ENCODE measurements around the gene NLRX1.

NLRX1 gene

GRCh38 chr11:119185981-119186634 is 17.6 kb downstream of the NLRX1 start:
- Histone ChIP-seq H4K8ac (ENCODE audit: low read length) (no peak overlapping the region), H2BK15ac (ENCODE audit: low read depth, poor library complexity, severe bottlenecking) (no peak overlapping the region), H3K79me1 (replicated peaks; ENCODE audit: low read length, poor library complexity, severe bottlenecking) (no peaks in the 10 kb centered on the region), H3K27me3 (ENCODE audit: control insufficient read depth in 1 of 2, insufficient read depth in 1 of 2, low read length in 2 of 2) (peaks cover 11 to 41% of the 10 kb centered on the region in 2 experiments), H4K91ac (ENCODE audit: low read length) (no peak overlapping the region), H3K4me2 (ENCODE audit: low read length, poor library complexity, severe bottlenecking) (no peak overlapping the region), H2BK120ac (ENCODE audit: low read depth, low read length) (no peak overlapping the region), H2AFZ (ENCODE audit: low read depth, low read length) (no peak overlapping the region), H2BK5ac (ENCODE audit: low read depth, low read length, poor library complexity, severe bottlenecking) (no peak overlapping the region), H3K23ac (ENCODE audit: low read length in 2 of 2) (no peak overlapping the region), H3K4me1 (ENCODE audit: control insufficient read depth, insufficient read depth, low read depth, low read length) (no peaks in the 10 kb centered on the region), H3K27ac (ENCODE audit: low read length, poor library complexity, severe bottlenecking) (no peak overlapping the region), H2BK12ac (ENCODE audit: low read length in 2 of 2) (no peak overlapping the region), H3K4me3 (ENCODE audit: insufficient read depth in 1 of 2, low read depth in 1 of 2, low read length in 2 of 2) (no peak overlapping the region), H3K9me3 (ENCODE audit: control insufficient read depth, low read length) (no peaks in the 10 kb centered on the region), H3K4ac (ENCODE audit: low read depth in 1 of 2, low read length in 2 of 2) (no peak overlapping the region), H3K18ac (ENCODE audit: low read depth in 1 of 2, low read length in 2 of 2) (no peak overlapping the region), H3K14ac (ENCODE audit: low read length in 2 of 2) (no peak overlapping the region), H2AK5ac (ENCODE audit: low read length, severe bottlenecking) (no peak overlapping the region), H3K36me3 (ENCODE audit: control insufficient read depth in 1 of 2, insufficient read depth in 2 of 2, low read depth in 1 of 2, low read length in 2 of 2) (peaks cover 15 to 23% of the 10 kb centered on the region in 2 experiments), H3K9ac (ENCODE audit: low read length) (no peak overlapping the region)
- 83% methylated on average over 15 of the region's 15 CpGs for WGBS
- no peak for DNase-seq

GRCh38 chr11:119187123-119187892 is 18.8 kb downstream of the NLRX1 start:
- no peak overlapping the region for H2BK15ac ChIP-seq (ENCODE audit: low read depth, poor library complexity, severe bottlenecking)
- H3K4me1 ChIP-seq (ENCODE audit: control insufficient read depth, insufficient read depth, low read depth, low read length), result no peaks in the 10 kb centered on the region
- no peak overlapping the region for H2AFZ ChIP-seq (ENCODE audit: low read depth, low read length)
- H2BK12ac ChIP-seq (ENCODE audit: low read length in 2 of 2), result no peak overlapping the region
- H3K27ac ChIP-seq (ENCODE audit: low read length, poor library complexity, severe bottlenecking), result no peak overlapping the region
- no peak overlapping the region for H3K4me2 ChIP-seq (ENCODE audit: low read length, poor library complexity, severe bottlenecking)
- no peak overlapping the region for H2AK5ac ChIP-seq (ENCODE audit: low read length, severe bottlenecking)
- WGBS, result 93% methylated on average over 17 of the region's 21 CpGs
- H3K27me3 ChIP-seq (ENCODE audit: control insufficient read depth in 1 of 2, insufficient read depth in 1 of 2, low read length in 2 of 2), result peaks cover 11 to 41% of the 10 kb centered on the region in 2 experiments
- no peak overlapping the region for H2BK120ac ChIP-seq (ENCODE audit: low read depth, low read length)
- DNase-seq, result no peak
- no peak overlapping the region for H3K4ac ChIP-seq (ENCODE audit: low read depth in 1 of 2, low read length in 2 of 2)
- no peak overlapping the region for H4K91ac ChIP-seq (ENCODE audit: low read length)
- H3K14ac ChIP-seq (ENCODE audit: low read length in 2 of 2), result no peak overlapping the region
- H3K9me3 ChIP-seq (ENCODE audit: control insufficient read depth, low read length), result no peaks in the 10 kb centered on the region
- no peak overlapping the region for H4K8ac ChIP-seq (ENCODE audit: low read length)
- no peak overlapping the region for H3K18ac ChIP-seq (ENCODE audit: low read depth in 1 of 2, low read length in 2 of 2)
- no peak overlapping the region for H3K4me3 ChIP-seq (ENCODE audit: insufficient read depth in 1 of 2, low read depth in 1 of 2, low read length in 2 of 2)
- no peak overlapping the region for H2BK5ac ChIP-seq (ENCODE audit: low read depth, low read length, poor library complexity, severe bottlenecking)
- no peak overlapping the region for H3K23ac ChIP-seq (ENCODE audit: low read length in 2 of 2)
- H3K36me3 ChIP-seq (ENCODE audit: control insufficient read depth in 1 of 2, insufficient read depth in 2 of 2, low read depth in 1 of 2, low read length in 2 of 2), result peaks cover 7 to 13% of the 10 kb centered on the region in 2 experiments
- no peaks in the 10 kb centered on the region for H3K79me1 ChIP-seq (replicated peaks; ENCODE audit: low read length, poor library complexity, severe bottlenecking)
- H3K9ac ChIP-seq (ENCODE audit: low read length), result no peak overlapping the region

- no peak overlapping the region for H4K91ac ChIP-seq (ENCODE audit: low read length)
- H4K8ac ChIP-seq (ENCODE audit: low read length), result no peak overlapping the region
- H2BK120ac ChIP-seq (ENCODE audit: low read depth, low read length), result no peak overlapping the region
- H3K23ac ChIP-seq (ENCODE audit: low read length in 2 of 2), result no peak overlapping the region
- H3K9ac ChIP-seq (ENCODE audit: low read length), result no peak overlapping the region
- peaks cover 11 to 41% of the 10 kb centered on the region in 2 experiments for H3K27me3 ChIP-seq (ENCODE audit: control insufficient read depth in 1 of 2, insufficient read depth in 1 of 2, low read length in 2 of 2)
- no peak overlapping the region for H3K27ac ChIP-seq (ENCODE audit: low read length, poor library complexity, severe bottlenecking)
- H3K4me1 ChIP-seq (ENCODE audit: control insufficient read depth, insufficient read depth, low read depth, low read length), result no peaks in the 10 kb centered on the region
- no peak overlapping the region for H3K4me3 ChIP-seq (ENCODE audit: insufficient read depth in 1 of 2, low read depth in 1 of 2, low read length in 2 of 2)
- no peak overlapping the region for H2BK12ac ChIP-seq (ENCODE audit: low read length in 2 of 2)
- peak overlapping the region; percentile 0 for H2BK15ac ChIP-seq (ENCODE audit: low read depth, poor library complexity, severe bottlenecking)
- DNase-seq, result no peak
- H3K79me1 ChIP-seq (replicated peaks; ENCODE audit: low read length, poor library complexity, severe bottlenecking), result no peaks in the 10 kb centered on the region
- no peak overlapping the region for H2AFZ ChIP-seq (ENCODE audit: low read depth, low read length)
- H2AK5ac ChIP-seq (ENCODE audit: low read length, severe bottlenecking), result no peak overlapping the region
- H3K14ac ChIP-seq (ENCODE audit: low read length in 2 of 2), result no peak overlapping the region
- no peak overlapping the region for H3K4me2 ChIP-seq (ENCODE audit: low read length, poor library complexity, severe bottlenecking)
- no peak overlapping the region for H2BK5ac ChIP-seq (ENCODE audit: low read depth, low read length, poor library complexity, severe bottlenecking)
- no peak overlapping the region for H3K18ac ChIP-seq (ENCODE audit: low read depth in 1 of 2, low read length in 2 of 2)
- H3K4ac ChIP-seq (ENCODE audit: low read depth in 1 of 2, low read length in 2 of 2), result no peak overlapping the region
- WGBS, result 89% methylated on average over 11 of the region's 11 CpGs
- no peaks in the 10 kb centered on the region for H3K9me3 ChIP-seq (ENCODE audit: control insufficient read depth, low read length)
- H3K36me3 ChIP-seq (ENCODE audit: control insufficient read depth in 1 of 2, insufficient read depth in 2 of 2, low read depth in 1 of 2, low read length in 2 of 2), result peaks cover 6 to 8% of the 10 kb centered on the region in 2 experiments
Observed at GRCh38 chr11:119188067-119188466, 19.5 kb downstream of the NLRX1 start.

- H3K9me3 ChIP-seq (ENCODE audit: control insufficient read depth, low read length), result no peaks in the 10 kb centered on the region
- H2AK5ac ChIP-seq (ENCODE audit: low read length, severe bottlenecking), result no peak overlapping the region
- H3K79me1 ChIP-seq (replicated peaks; ENCODE audit: low read length, poor library complexity, severe bottlenecking), result no peaks in the 10 kb centered on the region
- DNase-seq, result no peak
- H2BK15ac ChIP-seq (ENCODE audit: low read depth, poor library complexity, severe bottlenecking), result no peak overlapping the region
- no peak overlapping the region for H3K9ac ChIP-seq (ENCODE audit: low read length)
- no peak overlapping the region for H3K4me3 ChIP-seq (ENCODE audit: insufficient read depth in 1 of 2, low read depth in 1 of 2, low read length in 2 of 2)
- no peak overlapping the region for H3K4me2 ChIP-seq (ENCODE audit: low read length, poor library complexity, severe bottlenecking)
- 98% methylated on average over 7 of the region's 8 CpGs for WGBS
- H3K27ac ChIP-seq (ENCODE audit: low read length, poor library complexity, severe bottlenecking), result no peak overlapping the region
- H4K91ac ChIP-seq (ENCODE audit: low read length), result no peak overlapping the region
- H3K4me1 ChIP-seq (ENCODE audit: control insufficient read depth, insufficient read depth, low read depth, low read length), result no peaks in the 10 kb centered on the region
- H2AFZ ChIP-seq (ENCODE audit: low read depth, low read length), result no peak overlapping the region
- peaks cover 11 to 41% of the 10 kb centered on the region in 2 experiments for H3K27me3 ChIP-seq (ENCODE audit: control insufficient read depth in 1 of 2, insufficient read depth in 1 of 2, low read length in 2 of 2)
- H3K14ac ChIP-seq (ENCODE audit: low read length in 2 of 2), result no peak overlapping the region
- H2BK120ac ChIP-seq (ENCODE audit: low read depth, low read length), result no peak overlapping the region
- no peak overlapping the region for H3K4ac ChIP-seq (ENCODE audit: low read depth in 1 of 2, low read length in 2 of 2)
- peaks cover 0 to under 1% of the 10 kb centered on the region in 2 experiments for H3K36me3 ChIP-seq (ENCODE audit: control insufficient read depth in 1 of 2, insufficient read depth in 2 of 2, low read depth in 1 of 2, low read length in 2 of 2)
- no peak overlapping the region for H2BK5ac ChIP-seq (ENCODE audit: low read depth, low read length, poor library complexity, severe bottlenecking)
- no peak overlapping the region for H3K23ac ChIP-seq (ENCODE audit: low read length in 2 of 2)
- no peak overlapping the region for H4K8ac ChIP-seq (ENCODE audit: low read length)
- H3K18ac ChIP-seq (ENCODE audit: low read depth in 1 of 2, low read length in 2 of 2), result no peak overlapping the region
- H2BK12ac ChIP-seq (ENCODE audit: low read length in 2 of 2), result no peak overlapping the region
Observed at GRCh38 chr11:119188887-119189286, 20.4 kb downstream of the NLRX1 start.
